K562 (cell line): ENCODE results near the gene TAMALIN. TPM values are rescaled to one million over a fixed set of nuclear protein-coding genes. Genes with fewer than 3 reads are reported as not detected.

Source experiments
- CBFA2T3 ChIP-seq: fragments of 450-650 bp; IDR thresholded peaks from 2 replicates; pipeline ENCODE4 v1.6.1; 2017
- GTF2E2 ChIP-seq: fragments of 200-800 bp; sonication (Bioruptor generic); IDR thresholded peaks from 2 replicates; pipeline ENCODE4 v1.6.1; 2016; ENCODE audit warnings: missing genetic modification characterization, missing compliant biosample characterization
- NFXL1 ChIP-seq: fragments of 450-650 bp; formaldehyde crosslinking; IDR thresholded peaks from 2 replicates; pipeline ENCODE4 v1.4.0; 2021; ENCODE audit warnings: mild to moderate bottlenecking
- ZNF707 ChIP-seq: fragments of 250-450 bp; sonication (Bioruptor Pico); conservative IDR thresholded peaks from 2 replicates; pipeline ENCODE4 v1.8.0; 2022; ENCODE audit warnings: inconsistent platforms, mild to moderate bottlenecking, moderate library complexity
- polyA plus RNA-seq, 8 experiments: library from polyadenylated mRNA; depleted of rRNA in 4 of 8; stranded (reverse) in 5 of 8; unstranded in 3 of 8; fragments of >200 nt; fragmentation: Nextera tagmentation in 2 of 8; fragmentation: Illumina TruSeq in 1 of 8; extraction: Ambion mirVana in 2 of 8; extraction: Trizol in 1 of 8; gene quantifications; 2 replicates each; pipeline versions ENCODE4 v1.2.1 to v1.2.3, GENCODE V29; 2011 to 2014; ENCODE audit warnings: inconsistent platforms in 1 of 8, missing spikeins in 1 of 8
- total RNA-seq, 7 experiments: library from RNA; depleted of rRNA in 6 of 7; stranded (reverse); fragments of >200 nt in 6 of 7; fragmentation: Illumina TruSeq in 2 of 7; extraction: Trizol in 2 of 7; gene quantifications; 2 replicates each; pipeline versions ENCODE4 v1.2.1 to v1.2.3, GENCODE V29; 2011 to 2021; ENCODE audit warnings: low replicate concordance in 1 of 7
- TF ChIP-seq, protein P1 (sequence below): fragments of 450-650 bp; IDR thresholded peaks from 2 replicates; pipeline ENCODE4 v1.6.1; 2016; ENCODE audit warnings: mild to moderate bottlenecking, moderate library complexity
- TF ChIP-seq, protein P2 (sequence below): sonication (generic); formaldehyde crosslinking; IDR thresholded peaks from 2 replicates; pipeline ENCODE4 v1.4.0; 2020; ENCODE audit warnings: mild to moderate bottlenecking, missing genetic modification reagents

TAMALIN gene
- total and polyA plus RNA-seq, 9 of the 15 experiments (the other 6 are each of a cell fraction or from before 2014, with no cell fraction given) = 0.74 to 2.2 (median 1.5) TPM; not detected in 2

DNA sequence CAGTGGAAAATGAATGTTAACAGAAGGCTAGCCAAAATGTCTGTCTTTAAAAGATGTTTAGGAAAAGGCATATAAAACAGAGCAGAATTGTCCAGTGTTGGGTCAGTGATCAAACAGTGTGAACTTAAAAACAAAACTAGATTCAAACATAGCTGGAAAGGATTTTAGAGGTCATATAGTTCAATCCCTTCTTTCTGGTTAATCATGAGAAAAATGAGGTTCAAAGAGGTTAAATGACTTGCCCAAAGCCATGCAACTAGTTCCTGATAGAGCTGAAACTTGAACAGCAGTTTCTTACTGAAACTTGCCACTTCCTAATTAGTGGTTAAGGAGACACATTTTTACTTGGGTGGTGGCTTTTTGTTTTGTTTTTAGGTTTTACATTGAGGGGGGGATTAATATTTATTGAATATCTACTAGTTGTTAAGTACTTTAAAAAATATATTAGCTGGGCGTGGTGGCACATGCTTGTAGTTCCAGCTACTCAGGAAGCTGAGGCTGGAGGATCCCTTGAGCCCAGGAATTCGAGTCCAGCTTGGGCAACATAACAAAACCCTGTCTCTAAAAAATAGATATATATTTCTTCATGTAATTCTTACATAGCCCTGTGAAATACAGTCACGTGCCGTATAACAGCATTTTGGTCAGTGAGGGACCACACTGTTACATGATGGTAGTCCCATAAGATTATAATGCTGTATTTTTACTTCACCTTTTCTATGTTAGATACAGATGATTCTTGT lies 34.9 kb upstream of the TAMALIN start (continued):
- TF ChIP-seq, protein P1, sequence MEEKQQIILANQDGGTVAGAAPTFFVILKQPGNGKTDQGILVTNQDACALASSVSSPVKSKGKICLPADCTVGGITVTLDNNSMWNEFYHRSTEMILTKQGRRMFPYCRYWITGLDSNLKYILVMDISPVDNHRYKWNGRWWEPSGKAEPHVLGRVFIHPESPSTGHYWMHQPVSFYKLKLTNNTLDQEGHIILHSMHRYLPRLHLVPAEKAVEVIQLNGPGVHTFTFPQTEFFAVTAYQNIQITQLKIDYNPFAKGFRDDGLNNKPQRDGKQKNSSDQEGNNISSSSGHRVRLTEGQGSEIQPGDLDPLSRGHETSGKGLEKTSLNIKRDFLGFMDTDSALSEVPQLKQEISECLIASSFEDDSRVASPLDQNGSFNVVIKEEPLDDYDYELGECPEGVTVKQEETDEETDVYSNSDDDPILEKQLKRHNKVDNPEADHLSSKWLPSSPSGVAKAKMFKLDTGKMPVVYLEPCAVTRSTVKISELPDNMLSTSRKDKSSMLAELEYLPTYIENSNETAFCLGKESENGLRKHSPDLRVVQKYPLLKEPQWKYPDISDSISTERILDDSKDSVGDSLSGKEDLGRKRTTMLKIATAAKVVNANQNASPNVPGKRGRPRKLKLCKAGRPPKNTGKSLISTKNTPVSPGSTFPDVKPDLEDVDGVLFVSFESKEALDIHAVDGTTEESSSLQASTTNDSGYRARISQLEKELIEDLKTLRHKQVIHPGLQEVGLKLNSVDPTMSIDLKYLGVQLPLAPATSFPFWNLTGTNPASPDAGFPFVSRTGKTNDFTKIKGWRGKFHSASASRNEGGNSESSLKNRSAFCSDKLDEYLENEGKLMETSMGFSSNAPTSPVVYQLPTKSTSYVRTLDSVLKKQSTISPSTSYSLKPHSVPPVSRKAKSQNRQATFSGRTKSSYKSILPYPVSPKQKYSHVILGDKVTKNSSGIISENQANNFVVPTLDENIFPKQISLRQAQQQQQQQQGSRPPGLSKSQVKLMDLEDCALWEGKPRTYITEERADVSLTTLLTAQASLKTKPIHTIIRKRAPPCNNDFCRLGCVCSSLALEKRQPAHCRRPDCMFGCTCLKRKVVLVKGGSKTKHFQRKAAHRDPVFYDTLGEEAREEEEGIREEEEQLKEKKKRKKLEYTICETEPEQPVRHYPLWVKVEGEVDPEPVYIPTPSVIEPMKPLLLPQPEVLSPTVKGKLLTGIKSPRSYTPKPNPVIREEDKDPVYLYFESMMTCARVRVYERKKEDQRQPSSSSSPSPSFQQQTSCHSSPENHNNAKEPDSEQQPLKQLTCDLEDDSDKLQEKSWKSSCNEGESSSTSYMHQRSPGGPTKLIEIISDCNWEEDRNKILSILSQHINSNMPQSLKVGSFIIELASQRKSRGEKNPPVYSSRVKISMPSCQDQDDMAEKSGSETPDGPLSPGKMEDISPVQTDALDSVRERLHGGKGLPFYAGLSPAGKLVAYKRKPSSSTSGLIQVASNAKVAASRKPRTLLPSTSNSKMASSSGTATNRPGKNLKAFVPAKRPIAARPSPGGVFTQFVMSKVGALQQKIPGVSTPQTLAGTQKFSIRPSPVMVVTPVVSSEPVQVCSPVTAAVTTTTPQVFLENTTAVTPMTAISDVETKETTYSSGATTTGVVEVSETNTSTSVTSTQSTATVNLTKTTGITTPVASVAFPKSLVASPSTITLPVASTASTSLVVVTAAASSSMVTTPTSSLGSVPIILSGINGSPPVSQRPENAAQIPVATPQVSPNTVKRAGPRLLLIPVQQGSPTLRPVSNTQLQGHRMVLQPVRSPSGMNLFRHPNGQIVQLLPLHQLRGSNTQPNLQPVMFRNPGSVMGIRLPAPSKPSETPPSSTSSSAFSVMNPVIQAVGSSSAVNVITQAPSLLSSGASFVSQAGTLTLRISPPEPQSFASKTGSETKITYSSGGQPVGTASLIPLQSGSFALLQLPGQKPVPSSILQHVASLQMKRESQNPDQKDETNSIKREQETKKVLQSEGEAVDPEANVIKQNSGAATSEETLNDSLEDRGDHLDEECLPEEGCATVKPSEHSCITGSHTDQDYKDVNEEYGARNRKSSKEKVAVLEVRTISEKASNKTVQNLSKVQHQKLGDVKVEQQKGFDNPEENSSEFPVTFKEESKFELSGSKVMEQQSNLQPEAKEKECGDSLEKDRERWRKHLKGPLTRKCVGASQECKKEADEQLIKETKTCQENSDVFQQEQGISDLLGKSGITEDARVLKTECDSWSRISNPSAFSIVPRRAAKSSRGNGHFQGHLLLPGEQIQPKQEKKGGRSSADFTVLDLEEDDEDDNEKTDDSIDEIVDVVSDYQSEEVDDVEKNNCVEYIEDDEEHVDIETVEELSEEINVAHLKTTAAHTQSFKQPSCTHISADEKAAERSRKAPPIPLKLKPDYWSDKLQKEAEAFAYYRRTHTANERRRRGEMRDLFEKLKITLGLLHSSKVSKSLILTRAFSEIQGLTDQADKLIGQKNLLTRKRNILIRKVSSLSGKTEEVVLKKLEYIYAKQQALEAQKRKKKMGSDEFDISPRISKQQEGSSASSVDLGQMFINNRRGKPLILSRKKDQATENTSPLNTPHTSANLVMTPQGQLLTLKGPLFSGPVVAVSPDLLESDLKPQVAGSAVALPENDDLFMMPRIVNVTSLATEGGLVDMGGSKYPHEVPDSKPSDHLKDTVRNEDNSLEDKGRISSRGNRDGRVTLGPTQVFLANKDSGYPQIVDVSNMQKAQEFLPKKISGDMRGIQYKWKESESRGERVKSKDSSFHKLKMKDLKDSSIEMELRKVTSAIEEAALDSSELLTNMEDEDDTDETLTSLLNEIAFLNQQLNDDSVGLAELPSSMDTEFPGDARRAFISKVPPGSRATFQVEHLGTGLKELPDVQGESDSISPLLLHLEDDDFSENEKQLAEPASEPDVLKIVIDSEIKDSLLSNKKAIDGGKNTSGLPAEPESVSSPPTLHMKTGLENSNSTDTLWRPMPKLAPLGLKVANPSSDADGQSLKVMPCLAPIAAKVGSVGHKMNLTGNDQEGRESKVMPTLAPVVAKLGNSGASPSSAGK = 0 out of 2 replicates have a peak, but pooled peaks have one; percentile 7
- TF ChIP-seq ZNF707 (CRISPR knock-in tag) (no peak), NFXL1 (CRISPR knock-in tag) (no peak), GTF2E2 (tag) (no peak), CBFA2T3 (no peak)
- TF ChIP-seq, protein P2, sequence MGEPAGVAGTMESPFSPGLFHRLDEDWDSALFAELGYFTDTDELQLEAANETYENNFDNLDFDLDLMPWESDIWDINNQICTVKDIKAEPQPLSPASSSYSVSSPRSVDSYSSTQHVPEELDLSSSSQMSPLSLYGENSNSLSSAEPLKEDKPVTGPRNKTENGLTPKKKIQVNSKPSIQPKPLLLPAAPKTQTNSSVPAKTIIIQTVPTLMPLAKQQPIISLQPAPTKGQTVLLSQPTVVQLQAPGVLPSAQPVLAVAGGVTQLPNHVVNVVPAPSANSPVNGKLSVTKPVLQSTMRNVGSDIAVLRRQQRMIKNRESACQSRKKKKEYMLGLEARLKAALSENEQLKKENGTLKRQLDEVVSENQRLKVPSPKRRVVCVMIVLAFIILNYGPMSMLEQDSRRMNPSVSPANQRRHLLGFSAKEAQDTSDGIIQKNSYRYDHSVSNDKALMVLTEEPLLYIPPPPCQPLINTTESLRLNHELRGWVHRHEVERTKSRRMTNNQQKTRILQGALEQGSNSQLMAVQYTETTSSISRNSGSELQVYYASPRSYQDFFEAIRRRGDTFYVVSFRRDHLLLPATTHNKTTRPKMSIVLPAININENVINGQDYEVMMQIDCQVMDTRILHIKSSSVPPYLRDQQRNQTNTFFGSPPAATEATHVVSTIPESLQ (CRISPR knock-in tag) = no peak
